A673 (cell line): ENCODE results near the gene CAMK4.

Source experiments
- CTCF ChIP-seq: fragments of 300-800, 200-600 bp; sonication (generic); conservative IDR thresholded peaks from 2 replicates; pipeline ENCODE4 v1.5.1; 2017; ENCODE audit warnings: low read depth, mild to moderate bottlenecking, antibody characterized with exemption, low read length, moderate library complexity, mixed read lengths
- EZH2 ChIP-seq: fragments of 200-600 bp; sonication (generic); IDR thresholded peaks from 2 replicates; pipeline ENCODE4 v1.6.1; 2017; ENCODE audit warnings: borderline replicate concordance, low read depth, mild to moderate bottlenecking, mixed read lengths, antibody characterized with exemption, low read length; ENCODE audit not compliant: poor library complexity, severe bottlenecking

DNA sequence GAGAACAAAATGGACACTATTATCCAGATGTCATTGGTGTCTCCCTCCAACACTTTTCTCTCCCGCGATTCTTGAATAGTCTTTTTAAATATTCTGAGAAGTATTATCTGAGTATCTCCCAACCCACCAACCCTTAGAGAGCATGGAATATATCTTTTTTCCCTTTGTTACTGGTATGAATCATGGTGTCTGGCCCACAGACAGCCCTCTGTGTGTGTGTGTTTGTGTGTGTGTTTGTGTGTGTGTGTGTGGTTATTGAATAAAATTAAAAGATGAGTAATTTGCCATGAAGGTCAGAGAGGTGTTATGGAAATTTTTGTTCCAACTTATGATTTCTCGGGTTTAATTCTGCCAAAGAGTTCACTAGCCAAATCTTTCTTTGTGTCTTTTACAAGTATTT, 47.7 kb downstream of the CAMK4 start:
- TF ChIP-seq CTCF, result no peak
- TF ChIP-seq EZH2, result no peak
